Subcutaneous adipose tissue (tissue), 4 donors: Measurements from ENCODE around the gene TBC1D7. TPM values are rescaled to one million over a fixed set of nuclear protein-coding genes. Genes with fewer than 3 reads are reported as not detected.

Source experiments
- total RNA-seq, 4 donors: library from RNA; depleted of rRNA; stranded (reverse); fragments of >200 nt; gene quantifications; one replicate each; pipeline ENCODE4 v1.1.0, GENCODE V29; 2016
- TF ChIP-seq, protein P1 (sequence below): fragments of 450-650 bp; IDR thresholded peaks from one replicate; pipeline ENCODE4 v1.5.1; 2016; ENCODE audit warnings: low read depth, mild to moderate bottlenecking, control low read depth, antibody characterized with exemption, moderate library complexity

Gene TBC1D7
- total RNA-seq, 4 donors from 2014 or later: 8.6 to 19.0 (median 9.7) TPM

DNA sequence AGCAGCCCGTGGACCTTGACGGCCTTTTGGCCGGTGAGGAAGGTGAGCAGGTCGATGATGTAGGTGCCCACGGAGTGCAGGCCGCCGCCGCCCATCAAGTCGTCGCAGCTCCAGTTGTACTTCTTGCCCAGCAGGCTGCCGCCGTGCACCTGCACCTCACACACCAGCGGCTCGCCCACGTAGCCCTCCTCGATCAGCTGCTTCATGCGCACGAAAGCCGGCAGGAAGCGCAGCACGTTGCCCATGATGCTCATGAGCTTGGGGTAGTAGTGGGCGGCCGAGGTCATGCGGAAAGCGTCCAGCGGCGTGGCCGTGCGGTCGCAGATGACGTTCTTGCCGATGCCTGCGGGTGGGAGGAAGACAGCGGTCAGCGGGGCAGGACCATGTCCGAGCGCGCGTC is 37.0 kb upstream of the TBC1D7 start:
- TF ChIP-seq, protein P1, sequence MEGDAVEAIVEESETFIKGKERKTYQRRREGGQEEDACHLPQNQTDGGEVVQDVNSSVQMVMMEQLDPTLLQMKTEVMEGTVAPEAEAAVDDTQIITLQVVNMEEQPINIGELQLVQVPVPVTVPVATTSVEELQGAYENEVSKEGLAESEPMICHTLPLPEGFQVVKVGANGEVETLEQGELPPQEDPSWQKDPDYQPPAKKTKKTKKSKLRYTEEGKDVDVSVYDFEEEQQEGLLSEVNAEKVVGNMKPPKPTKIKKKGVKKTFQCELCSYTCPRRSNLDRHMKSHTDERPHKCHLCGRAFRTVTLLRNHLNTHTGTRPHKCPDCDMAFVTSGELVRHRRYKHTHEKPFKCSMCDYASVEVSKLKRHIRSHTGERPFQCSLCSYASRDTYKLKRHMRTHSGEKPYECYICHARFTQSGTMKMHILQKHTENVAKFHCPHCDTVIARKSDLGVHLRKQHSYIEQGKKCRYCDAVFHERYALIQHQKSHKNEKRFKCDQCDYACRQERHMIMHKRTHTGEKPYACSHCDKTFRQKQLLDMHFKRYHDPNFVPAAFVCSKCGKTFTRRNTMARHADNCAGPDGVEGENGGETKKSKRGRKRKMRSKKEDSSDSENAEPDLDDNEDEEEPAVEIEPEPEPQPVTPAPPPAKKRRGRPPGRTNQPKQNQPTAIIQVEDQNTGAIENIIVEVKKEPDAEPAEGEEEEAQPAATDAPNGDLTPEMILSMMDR: no peak

DNA sequence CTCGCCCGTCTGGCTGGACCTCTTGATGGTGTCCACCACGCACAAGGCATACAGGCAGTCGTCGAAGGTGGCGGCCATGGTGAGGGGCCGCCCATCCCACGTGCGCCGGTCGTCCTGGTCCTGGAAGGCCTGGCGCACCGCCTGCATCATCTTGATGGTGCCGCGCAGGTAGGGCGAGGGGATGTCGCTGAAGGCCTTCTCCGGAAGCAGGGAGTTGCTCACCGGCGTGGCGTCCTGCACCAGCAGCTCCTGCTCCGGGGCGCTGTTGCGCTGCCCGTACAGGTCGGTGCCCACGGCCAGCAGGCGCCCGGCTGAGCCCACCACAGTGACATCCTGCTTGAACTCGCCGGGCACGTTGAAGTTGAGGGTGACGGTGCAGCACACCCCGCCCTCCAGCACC is 36.5 kb upstream of the TBC1D7 start:
- TF ChIP-seq, protein P1: no peak

DNA sequence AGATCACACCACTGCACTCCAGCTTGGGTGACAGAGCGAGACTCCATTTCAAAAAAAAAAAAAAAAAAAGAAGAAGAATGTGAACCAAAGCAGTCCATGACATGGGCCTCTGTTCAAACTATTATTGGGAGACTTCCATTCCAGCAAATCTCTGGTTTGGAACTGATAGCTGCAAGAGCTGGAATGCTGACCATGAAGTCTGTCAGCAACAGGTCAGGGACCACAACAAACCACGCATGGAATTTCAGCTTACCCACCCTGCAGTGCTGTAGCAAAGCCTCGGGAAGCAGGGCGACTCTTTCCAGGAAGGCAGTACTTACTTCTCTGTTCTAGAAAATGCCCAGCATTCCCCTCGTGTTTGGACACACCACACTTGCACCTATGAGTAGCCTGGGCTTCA is 34.1 kb upstream of the TBC1D7 start:
- TF ChIP-seq, protein P1: no peak

DNA sequence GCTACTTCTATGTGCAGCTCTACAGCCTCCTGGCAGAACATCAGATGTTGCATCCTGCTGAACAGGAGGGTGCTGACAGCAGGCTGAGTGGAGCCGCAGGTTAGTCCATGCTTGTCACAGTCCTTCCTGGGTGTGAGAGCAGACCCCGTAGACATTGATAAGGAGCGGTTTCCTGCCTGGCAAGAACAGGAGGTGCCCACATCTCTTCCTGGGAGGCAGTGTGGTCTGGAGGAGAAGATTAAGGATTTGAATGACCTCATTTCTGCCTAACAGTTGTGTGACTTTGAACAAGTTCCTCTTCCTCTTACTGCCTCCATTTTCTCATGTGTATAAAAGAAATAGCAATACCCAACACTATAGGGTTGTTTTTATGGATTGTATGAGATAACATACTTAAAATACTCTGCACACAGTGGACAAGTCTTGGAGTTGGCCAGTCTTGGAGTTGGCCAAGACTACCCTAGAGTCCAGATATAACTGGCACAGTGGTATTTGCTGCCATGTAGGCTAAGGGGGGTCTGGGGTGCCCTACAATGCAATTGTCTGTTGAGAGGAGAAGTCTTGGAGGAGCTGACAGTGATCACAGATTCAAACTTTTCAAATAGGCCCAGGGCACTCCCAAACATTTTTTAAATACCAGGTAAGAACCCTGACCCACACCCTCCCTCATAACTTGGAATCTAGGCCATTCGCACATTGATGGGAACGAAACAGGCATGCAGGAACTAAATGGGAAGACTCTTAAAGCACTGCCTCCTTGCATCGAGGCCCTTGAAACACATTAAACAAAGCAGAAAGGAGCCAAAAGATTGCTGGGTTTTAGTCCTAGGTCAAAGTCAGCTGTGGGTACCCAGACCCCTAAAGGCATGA is 32.6 kb upstream of the TBC1D7 start:
- TF ChIP-seq, protein P1: no peak

DNA sequence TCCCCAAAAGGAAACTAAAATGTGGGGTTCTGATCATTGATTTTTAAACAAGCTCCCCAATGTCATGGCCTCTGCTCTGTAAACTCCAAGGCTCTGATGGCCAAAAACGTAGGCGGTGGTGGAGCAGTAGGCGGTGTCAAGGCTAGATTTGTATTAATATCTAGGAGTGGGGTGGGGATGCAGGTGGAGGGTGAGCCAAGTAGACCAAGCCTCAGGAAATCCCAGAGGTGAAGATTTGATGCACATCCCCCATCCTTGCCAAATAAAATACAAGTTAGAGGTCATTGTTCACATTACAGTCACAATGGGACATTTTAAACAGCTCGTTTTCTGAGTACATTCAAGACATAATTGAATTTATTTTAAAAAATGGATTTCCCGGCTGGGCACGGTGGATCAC is 30.9 kb upstream of the TBC1D7 start:
- TF ChIP-seq, protein P1: no peak

DNA sequence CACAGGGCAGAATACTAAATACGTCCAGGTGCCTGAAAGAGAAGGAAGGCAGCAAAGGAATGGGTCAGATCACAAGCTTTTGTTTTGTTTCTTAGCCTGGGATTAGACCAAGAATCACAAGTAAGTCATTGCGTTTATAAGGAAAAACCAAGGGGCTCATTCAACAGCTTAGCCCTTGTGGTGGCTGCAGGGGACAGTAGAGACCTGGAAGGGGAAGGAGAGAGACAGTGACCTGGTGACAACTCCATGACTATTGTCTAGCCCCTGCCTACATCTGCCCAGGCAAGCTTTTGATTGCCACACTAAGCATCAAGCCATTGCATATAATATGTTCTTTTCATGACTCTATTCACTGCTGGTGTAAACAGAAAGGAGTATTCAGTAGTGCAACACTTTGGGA is 30.2 kb upstream of the TBC1D7 start:
- TF ChIP-seq, protein P1: no peak

DNA sequence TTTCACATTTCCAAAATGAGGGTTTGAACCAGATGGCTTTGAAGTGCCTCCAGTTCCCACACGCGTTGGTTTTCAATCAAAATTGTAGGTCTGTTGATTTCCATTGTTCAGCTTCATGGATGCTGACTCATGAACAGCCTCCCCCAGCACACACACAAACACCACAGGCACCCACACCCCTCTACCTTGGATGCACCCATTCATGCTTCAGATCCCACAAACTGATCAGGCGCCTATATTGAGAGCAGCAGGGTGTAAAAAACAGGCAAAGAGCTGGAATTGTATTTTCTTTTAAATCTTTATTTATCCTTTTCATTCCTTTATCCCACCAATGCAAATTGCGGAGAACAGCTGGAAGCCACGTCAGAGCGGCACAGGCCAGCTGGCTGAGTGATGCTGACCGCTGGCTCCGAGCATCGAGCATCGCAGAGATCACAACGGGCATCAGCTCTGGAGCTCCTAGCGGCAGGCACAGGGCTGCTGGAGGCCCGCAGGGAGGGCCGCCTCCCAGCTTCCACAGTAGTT is 29.3 kb upstream of the TBC1D7 start:
- TF ChIP-seq, protein P1: no peak
